HT1080 (cell line): ENCODE data around the gene RHOH. TPM values are rescaled to one million over a fixed set of nuclear protein-coding genes. Genes with fewer than 3 reads are reported as not detected.
A peak's percentile ranks its signal among the peaks of the same experiment; 100 is the strongest.

Experiments used
- DNase-seq: peaks from one replicate; pipeline ENCODE4 v3.0.0-alpha.2; 2015; ENCODE audit warnings: low read depth
- total RNA-seq: library from RNA; depleted of rRNA; stranded (reverse); fragments of >200 nt; shearing (Covaris generic); gene quantifications from 2 replicates; pipeline ENCODE4 v1.2.3, GENCODE V29; 2014

The RHOH gene
- total RNA-seq, 1 experiment from 2014 or later, result not detected

- DNase-seq, result no peak
These were observed 36.4 kb downstream of the RHOH start for GRCh38 chr4:40233227-40233626.

- no peak for DNase-seq
These were observed 37.7 kb downstream of the RHOH start for GRCh38 chr4:40234519-40235039.

- no peak for DNase-seq
These were observed 41.3 kb downstream of the RHOH start for GRCh38 chr4:40238008-40238699.

GRCh38 chr4:40238700-40239548 lies 42.1 kb downstream of the RHOH start:
- DNase-seq, result no peak

GRCh38 chr4:40240040-40240653 lies 43.3 kb downstream of the RHOH start:
- peak; percentile 50 for DNase-seq

- DNase-seq, result no peak
These were observed 44.2 kb downstream of the RHOH start for GRCh38 chr4:40241026-40241425.

- no peak for DNase-seq
These were observed 45.1 kb downstream of the RHOH start for GRCh38 chr4:40241941-40242340.

- no peak for DNase-seq
These were observed 46.6 kb downstream of the RHOH start for GRCh38 chr4:40243386-40243948.

GRCh38 chr4:40244606-40245005 lies 47.8 kb downstream of the RHOH start:
- DNase-seq, result no peak

- no peak for DNase-seq
These were observed 48.7 kb downstream of the RHOH start for GRCh38 chr4:40245550-40245949.

GRCh38 chr4:40246011-40246900 lies 49.4 kb downstream of the RHOH start:
- no peak for DNase-seq

- DNase-seq, result no peak
These were observed 50.1 kb downstream of the RHOH start for GRCh38 chr4:40246938-40247337.

GRCh38 chr4:40247350-40247749 lies 50.5 kb downstream of the RHOH start:
- no peak for DNase-seq

GRCh38 chr4:40251366-40251765 lies 54.5 kb downstream of the RHOH start:
- DNase-seq, result peak; percentile 93

- no peak for DNase-seq
These were observed 57.1 kb downstream of the RHOH start for GRCh38 chr4:40253906-40254305.

- peak; percentile 88 for DNase-seq
These were observed 58.0 kb downstream of the RHOH start for GRCh38 chr4:40254608-40255392.

- peak; percentile 94 for DNase-seq
These were observed 58.8 kb downstream of the RHOH start for GRCh38 chr4:40255393-40256281.

GRCh38 chr4:40256329-40256728 lies 59.5 kb downstream of the RHOH start:
- no peak for DNase-seq

- DNase-seq, result no peak
These were observed 60.0 kb downstream of the RHOH start for GRCh38 chr4:40256817-40257216.
